Stimulated activated naive CD8-positive, alpha-beta T cell treated with anti-CD3 and anti-CD28 coated beads, Interleukin-15, Interleukin-2, amounts not matched to agents 100 U/mL and 50 U/mL, for 24 hours (primary cell): ENCODE data around the gene C7.
"Not testable (repeated sequence)": the region's sequence is repeated elsewhere in the genome, so short reads cannot be mapped to it uniquely, and the experiment has no call there.

Experiments
- ATAC-seq: fragments of 150-1000 bp; cut with Tn5 transposase; one replicate; pipeline ENCODE4 v1.10.0; 2021
- DNase-seq: peaks from one replicate; pipeline ENCODE4 v3.0.0; 2021

C7 gene

GRCh38 chr5:40991168-40991980 lies 82.1 kb downstream of the C7 start:
- ATAC-seq (no peak), DNase-seq (no peak)

- ATAC-seq, result no peak
- no peak for DNase-seq
Measured at GRCh38 chr5:40991981-40992559, 82.8 kb downstream of the C7 start.

- no peak for ATAC-seq
- no peak for DNase-seq
Measured at GRCh38 chr5:40995801-40996586, 86.7 kb downstream of the C7 start.

GRCh38 chr5:40999142-40999541 lies 89.8 kb downstream of the C7 start:
- ATAC-seq, result no peak
- no peak for DNase-seq

GRCh38 chr5:40999966-41000365 lies 90.7 kb downstream of the C7 start:
- ATAC-seq (no peak), DNase-seq (no peak)

- ATAC-seq (no peak), DNase-seq (no peak)
Measured at GRCh38 chr5:41003670-41004376, 94.5 kb downstream of the C7 start.

GRCh38 chr5:41004931-41005330 lies 95.6 kb downstream of the C7 start:
- DNase-seq, result no peak
- no peak for ATAC-seq

GRCh38 chr5:41009232-41009631 lies 99.9 kb downstream of the C7 start:
- ATAC-seq (no peak), DNase-seq (no peak)

- no peak for DNase-seq
- ATAC-seq, result no peak
Measured at GRCh38 chr5:41010572-41010971, 101.3 kb downstream of the C7 start.

GRCh38 chr5:41012318-41012717 lies 103.0 kb downstream of the C7 start:
- ATAC-seq (no peak), DNase-seq (no peak)

- not testable (repeated sequence) for DNase-seq, ATAC-seq
Measured at GRCh38 chr5:41022600-41022999, 113.3 kb downstream of the C7 start.
